Upper lobe of left lung (tissue), 4 donors: ENCODE data around the gene CCM2.

ENCODE experiments used
- EP300 ChIP-seq, 4 donors: sonication (generic); formaldehyde crosslinking; IDR thresholded peaks; one replicate each; pipeline ENCODE4 v1.5.1; 2017; ENCODE audit warnings: antibody characterized with exemption in 4 of 4, control low read depth in 2 of 4
- POLR2A ChIP-seq, 4 donors: fragments of 450-650 bp; IDR thresholded peaks; one replicate each; pipeline ENCODE4 v1.5.1; 2016 to 2017; ENCODE audit warnings: antibody characterized with exemption in 4 of 4, mild to moderate bottlenecking in 2 of 4
- POLR2AphosphoS5 ChIP-seq, 2 donors: sonication (generic); formaldehyde crosslinking; IDR thresholded peaks; one replicate each; pipeline ENCODE4 v1.5.1; 2017; ENCODE audit warnings: antibody characterized with exemption in 2 of 2
- TF ChIP-seq, protein P1 (sequence below), 6 experiments: fragments of 450-650 bp in 4 of 6; fragments of 200-600 bp in 2 of 6; sonication (generic) in 2 of 6; IDR thresholded peaks; one replicate each; pipeline ENCODE4 v1.5.1; 2016 to 2019; ENCODE audit warnings: antibody characterized with exemption in 6 of 6

DNA sequence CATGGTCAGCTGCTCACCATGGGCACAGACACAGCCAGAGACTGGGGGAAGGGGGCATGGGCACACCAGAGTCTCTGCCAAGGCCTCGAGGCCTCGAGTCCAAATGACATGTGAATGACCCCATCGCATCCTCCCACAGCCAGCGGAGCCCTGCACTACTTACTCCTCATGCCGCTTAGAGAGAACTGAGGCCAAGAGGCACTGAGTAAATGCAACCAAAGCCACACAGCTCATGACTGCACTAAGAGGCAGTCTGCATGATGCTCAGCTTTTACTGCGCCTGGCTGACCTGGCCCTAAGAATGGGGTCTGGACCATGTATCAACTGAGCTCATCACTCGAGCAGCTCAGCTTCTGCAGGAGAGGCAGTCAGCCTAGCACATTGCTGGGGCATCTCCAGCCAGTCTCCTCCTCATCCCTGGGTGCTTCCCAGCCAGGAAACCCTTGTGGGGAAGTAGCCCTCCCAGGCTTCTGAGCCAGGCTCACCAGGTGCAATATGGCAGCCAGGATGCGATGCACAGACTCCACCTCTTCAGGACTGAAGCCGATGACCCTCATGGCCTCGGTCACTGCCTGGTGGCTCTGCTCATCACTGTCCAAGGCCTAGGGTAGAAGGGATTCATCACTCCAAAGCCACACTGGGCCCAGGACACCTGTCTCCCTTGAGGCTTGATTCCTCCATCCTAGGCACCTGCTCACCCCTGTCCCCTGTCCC lies 28.7 kb upstream of the CCM2 start:
- TF ChIP-seq, protein P1, sequence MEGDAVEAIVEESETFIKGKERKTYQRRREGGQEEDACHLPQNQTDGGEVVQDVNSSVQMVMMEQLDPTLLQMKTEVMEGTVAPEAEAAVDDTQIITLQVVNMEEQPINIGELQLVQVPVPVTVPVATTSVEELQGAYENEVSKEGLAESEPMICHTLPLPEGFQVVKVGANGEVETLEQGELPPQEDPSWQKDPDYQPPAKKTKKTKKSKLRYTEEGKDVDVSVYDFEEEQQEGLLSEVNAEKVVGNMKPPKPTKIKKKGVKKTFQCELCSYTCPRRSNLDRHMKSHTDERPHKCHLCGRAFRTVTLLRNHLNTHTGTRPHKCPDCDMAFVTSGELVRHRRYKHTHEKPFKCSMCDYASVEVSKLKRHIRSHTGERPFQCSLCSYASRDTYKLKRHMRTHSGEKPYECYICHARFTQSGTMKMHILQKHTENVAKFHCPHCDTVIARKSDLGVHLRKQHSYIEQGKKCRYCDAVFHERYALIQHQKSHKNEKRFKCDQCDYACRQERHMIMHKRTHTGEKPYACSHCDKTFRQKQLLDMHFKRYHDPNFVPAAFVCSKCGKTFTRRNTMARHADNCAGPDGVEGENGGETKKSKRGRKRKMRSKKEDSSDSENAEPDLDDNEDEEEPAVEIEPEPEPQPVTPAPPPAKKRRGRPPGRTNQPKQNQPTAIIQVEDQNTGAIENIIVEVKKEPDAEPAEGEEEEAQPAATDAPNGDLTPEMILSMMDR (IDR thresholded peaks at IDR 0.05) = no peak
- TF ChIP-seq POLR2A (IDR thresholded peaks at IDR 0.05) = no peak
- no peak for TF ChIP-seq EP300 (IDR thresholded peaks at IDR 0.05)
- no peak for TF ChIP-seq POLR2AphosphoS5 (IDR thresholded peaks at IDR 0.05)
